Left ventricle myocardium superior (tissue), 1 donor: ENCODE results near the gene NYAP1. TPM values are rescaled to one million over a fixed set of nuclear protein-coding genes. Genes with fewer than 3 reads are reported as not detected.
A peak's percentile ranks its signal among the peaks of the same experiment; 100 is the strongest.
"Not testable (repeated sequence)": the region's sequence is repeated elsewhere in the genome, so short reads cannot be mapped to it uniquely, and the experiment has no call there.

Experiments
- ATAC-seq: fragments of 200-7000 bp; cut with Tn5 transposase; one replicate; pipeline ENCODE4 v1.9.1; 2020; ENCODE audit warnings: mild to moderate bottlenecking, moderate library complexity
- DNase-seq: peaks from one replicate; pipeline ENCODE4 v3.0.0-alpha.2; 2020
- intact Hi-C: fragments of 100-400 bp; cut with micrococcal nuclease; formaldehyde crosslinking; loops from one replicate; pipeline ENCODE4 v1.11.0; 2022
- total RNA-seq: library from RNA; stranded (reverse); fragmentation: NEBNext Ultra II Directional; extraction: Animal tissue kit (Norgen Biotek cat#: 25700); gene quantifications from one replicate; pipeline ENCODE4 v1.2.1, GENCODE V29; 2021
- donor health status: DM: no; HTN: yes; CAD: no; lungs with severe emphysema.

Gene NYAP1
- total RNA-seq, 1 donor from 2014 or later: 0.32 TPM

DNA sequence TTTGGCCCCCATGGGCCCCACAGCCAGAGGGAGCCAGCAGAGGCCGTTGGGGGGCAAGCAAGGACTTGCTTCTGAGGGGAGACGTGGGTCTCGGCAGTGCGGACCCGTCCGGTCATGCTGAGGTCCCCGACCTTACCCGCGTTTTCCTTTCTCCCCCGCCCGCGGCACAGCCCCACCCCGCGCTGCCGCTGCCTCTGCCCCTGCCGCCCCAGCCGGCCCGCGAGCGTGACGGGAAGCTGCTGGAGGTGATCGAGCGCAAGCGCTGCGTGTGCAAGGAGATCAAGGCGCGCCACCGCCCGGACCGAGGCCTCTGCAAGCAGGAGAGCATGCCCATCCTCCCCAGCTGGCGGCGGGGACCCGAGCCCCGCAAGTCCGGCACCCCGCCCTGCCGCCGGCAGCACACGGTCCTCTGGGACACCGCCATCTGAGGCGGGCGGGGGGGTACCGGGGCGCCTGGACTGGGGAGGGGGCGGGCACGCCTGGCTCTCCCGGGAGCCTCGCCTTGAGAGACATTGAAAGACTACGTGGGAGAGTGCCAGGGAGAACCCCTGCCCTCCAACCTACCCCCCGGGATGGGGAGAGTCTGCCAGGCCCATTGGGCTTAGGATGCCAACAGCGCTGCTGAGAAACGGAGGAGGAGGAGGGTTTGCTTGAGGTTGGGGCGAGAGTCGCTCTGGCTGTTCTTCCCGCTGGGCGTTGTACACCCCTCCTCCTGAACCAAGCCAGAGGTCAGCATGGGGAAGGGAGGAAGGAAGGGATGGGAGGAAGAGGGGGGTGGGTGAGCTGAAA is 9.9 kb downstream of the NYAP1 start:
- peak; percentile 80 for ATAC-seq
- DNase-seq: peak; percentile 69
- intact Hi-C loops: no loop called here

DNA sequence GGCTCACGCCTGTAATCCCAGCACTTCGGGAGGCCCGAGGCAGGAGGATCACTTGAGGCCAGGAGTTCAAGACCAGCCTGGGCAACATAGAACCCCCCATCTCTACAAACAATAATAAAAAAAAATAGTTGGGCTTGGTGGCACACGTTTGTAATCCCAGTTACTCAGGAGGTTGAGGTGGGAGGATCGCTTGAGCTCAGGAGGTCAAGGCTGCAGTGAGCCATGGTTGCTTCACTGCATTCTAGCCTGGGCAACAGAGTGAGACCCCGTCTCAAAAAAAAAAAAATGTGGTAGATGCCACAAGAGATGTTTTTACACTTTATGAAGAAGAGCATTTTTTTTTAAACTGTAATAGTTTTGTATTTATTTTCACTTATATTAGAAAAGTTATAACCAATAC is 12.8 kb downstream of the NYAP1 start:
- intact Hi-C loops: no loop called here
- no peak for ATAC-seq
- DNase-seq: no peak

DNA sequence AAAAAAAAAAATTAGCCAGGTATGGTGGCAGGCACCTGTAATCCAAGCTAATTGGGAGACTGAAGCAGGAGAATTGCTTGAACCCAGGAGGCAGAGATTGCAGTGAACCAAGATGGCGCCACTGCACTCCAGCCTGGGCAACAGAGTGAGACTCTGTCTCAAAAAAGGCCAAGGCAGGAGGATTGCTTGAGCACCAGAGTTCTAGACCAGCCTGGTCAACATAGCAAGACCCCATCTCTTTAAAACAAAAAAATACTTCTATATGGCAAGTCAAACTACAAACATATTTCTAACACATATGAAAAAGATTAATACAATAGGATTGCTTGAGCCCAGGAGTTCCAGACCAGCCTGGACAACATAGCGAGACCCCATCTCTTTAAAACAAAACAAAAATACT is 17.0 kb downstream of the NYAP1 start:
- ATAC-seq, intact Hi-C loops: not testable (repeated sequence)

DNA sequence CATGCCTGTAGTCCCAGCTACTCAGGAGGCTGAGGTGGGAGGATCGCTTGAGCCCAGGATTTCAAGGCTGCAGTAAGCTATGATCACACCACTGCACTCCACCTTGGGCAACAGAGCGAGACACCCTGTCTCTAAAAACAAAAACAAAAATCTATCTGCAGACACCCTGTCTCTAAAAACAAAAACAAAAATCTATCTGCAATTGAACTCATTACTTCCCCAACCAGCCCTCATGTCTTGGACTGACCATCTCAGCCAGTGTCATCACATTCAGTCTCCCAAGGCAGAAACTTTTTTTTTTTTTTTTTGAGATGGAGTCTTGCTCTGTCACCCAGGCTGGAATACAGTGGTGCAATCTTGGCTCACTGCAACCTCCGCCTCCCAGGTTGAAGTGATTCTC is 20.3 kb downstream of the NYAP1 start:
- intact Hi-C loops, DNase-seq, ATAC-seq: not testable (repeated sequence)

More for the DNA sequence above, 17.0 kb downstream of the NYAP1 start:
- not testable (repeated sequence) for DNase-seq

DNA sequence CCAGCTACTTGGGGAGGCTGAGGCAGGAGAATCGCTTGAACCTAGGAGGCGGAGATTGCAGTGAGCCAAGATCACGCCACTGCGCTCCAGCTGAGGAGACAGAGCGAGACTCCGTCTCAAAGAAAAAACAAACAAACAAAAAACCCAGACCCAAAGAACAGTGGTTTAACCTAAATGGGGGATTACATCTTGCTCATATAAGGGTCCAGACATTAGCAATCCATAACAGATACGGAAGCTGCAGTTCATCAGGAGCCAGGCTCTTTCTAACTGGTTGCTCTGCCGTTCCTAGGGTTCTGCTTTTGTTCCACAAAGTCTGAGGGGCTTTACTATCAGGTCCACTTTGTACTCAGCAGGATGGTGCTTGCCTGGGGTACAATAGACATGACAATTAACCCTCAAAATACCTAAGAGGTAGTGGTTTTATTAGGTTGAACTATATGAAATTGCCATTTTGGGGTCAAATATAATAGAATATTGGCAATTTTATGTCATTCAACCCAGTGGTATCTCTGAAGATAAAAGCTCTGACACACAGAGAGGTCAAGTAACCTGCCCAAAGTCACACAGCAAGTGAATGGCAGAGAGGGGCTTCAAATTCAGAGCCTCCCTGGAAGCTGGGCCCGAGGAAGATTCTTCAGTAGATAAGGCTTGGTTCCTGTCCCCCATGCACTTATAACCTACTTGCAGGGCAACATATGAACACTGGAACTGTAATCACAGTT is 21.3 kb downstream of the NYAP1 start:
- intact Hi-C loops: no loop called here
- DNase-seq: no peak
- no peak for ATAC-seq

DNA sequence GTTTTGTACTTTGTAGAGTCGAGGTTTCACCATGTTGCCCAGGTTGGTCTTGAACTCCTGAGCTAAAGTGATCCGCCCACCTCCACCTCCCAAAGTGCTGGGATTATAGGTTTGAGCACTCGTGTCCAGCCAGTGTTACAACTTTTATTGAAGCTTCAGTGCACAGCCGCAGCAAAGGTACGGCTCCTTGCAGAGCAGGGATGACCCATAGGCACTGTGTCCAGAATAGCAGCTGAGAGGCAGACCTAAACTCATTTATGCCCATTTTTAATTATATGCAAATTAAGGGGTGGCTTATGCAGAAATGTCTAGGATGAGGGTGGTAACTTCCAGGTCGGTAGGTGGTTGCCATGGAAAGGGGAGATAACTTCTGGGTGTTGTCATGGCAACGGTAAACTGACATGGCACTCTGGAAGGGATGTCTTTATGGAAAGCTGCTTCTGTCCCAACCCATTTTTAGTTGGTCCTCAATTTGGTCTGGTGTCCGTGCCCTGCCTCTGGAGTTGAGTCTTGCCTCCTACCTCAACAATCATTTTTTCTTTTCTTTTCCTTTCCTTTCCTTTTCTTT is 22.7 kb downstream of the NYAP1 start:
- ATAC-seq (no peak), DNase-seq (no peak)
- intact Hi-C loops: no loop called here

DNA sequence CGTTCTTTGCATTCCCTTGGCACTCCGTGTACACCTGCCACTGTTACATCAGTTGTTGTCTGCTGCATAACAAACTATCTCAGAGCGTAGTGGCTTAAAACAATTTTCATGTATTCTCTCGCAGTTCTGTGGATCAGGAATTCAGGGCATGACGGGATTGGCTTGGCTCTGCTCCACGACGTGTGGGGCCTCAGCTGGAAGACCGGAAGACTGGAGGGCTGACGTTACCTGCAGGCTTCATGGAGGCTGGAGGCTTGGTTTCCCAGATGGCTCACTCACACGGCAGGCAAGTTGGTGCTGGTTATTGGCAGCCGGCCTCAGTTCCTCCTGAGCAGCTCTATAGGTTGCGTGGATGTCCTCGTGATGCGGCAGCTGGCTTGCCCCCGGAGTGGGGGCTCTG is 25.5 kb downstream of the NYAP1 start:
- DNase-seq (no peak), ATAC-seq (no peak)
- intact Hi-C loops: no loop called here

DNA sequence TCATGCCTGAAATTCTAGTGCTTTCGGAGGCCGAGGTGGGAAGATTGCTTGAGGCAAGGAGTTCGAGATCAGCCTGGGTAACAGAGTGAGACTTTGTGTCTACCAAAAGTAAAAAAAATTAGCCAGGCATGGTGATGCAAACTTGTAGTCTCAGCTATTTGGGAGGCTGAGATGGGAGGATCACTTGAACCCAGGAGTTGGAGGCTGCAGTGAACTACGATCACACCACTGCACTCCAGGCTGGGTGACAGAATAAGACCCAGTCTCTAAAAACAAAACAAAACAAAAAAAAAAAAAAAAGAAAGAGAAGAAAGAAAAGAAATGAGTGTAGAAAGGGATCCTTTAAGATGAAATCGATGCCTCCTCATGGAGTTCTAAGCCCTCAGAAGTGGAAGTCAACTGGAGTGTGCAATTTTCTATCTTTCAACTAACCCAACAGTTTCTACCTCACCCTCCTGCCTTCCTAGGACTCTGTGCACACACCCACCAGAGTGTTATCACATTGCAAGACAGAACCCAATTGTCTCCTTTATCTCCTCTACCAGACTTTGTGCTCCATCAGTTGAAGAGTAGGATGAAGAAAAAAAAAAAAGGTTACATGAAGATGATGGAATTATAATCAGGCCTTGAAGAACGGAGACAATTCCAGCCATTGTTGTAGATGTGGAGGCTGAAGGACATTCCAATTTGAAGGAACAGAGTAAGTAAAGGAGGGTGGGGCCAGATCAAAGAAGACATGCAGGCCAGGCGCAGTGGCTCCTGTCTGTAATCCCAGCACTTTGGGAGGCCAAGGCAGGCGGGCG is 26.9 kb downstream of the NYAP1 start:
- no peak for ATAC-seq
- intact Hi-C loops: no loop called here

DNA sequence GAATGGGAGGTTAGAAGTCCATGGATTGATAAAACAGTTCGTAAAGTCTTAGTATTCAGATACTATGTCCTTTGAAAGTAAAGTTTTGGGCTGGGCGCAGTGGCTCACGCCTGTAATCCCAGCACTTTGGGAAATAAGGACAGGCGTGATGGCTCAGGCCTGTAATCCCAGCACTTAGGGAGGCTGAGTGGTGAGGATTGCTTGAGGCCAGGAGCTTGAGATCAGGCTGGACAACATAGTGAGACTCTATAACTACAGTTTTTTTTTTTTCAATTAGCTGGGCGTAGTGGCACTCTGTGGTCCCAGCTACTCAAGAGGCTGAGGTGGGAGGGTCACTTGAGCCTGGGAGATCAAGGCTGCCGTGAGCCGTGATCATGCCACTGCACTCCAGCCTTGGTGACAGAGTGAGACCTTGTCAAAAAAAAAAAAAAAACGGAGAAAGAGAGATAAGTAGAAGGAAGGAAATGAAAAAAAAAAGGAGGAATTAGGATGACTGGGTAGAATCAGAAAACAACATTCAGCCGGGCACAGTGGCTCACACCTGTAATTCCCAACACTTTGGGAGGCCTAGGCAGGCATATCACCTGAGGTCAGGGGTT is 29.6 kb downstream of the NYAP1 start:
- DNase-seq (no peak), ATAC-seq (no peak)
- intact Hi-C loops: no loop called here

More for the DNA sequence above, 26.9 kb downstream of the NYAP1 start:
- DNase-seq: no peak

DNA sequence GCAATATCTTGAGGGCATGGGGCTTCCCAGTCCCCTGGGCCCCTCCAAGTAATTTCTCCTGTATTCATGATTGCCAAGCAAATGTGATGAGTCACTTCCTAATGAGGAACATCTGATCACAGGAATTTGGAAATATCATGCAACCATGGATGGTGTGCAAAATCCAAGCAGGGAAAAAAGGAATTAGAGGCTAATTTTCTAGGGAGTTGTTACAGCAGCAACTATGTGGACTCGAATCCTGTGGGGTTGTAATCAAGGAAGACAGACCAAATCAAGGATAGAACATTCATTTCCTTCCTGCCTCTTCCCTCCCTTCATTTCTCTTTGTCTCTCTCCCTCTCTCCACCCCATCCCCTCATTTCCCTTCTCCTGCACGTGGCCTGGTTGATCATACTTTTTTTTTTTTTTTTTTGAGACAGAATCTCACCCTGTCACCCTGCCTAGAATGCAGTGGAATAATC is 31.4 kb downstream of the NYAP1 start:
- DNase-seq (no peak), ATAC-seq (peak; percentile 69)
- intact Hi-C loops: no loop called here

DNA sequence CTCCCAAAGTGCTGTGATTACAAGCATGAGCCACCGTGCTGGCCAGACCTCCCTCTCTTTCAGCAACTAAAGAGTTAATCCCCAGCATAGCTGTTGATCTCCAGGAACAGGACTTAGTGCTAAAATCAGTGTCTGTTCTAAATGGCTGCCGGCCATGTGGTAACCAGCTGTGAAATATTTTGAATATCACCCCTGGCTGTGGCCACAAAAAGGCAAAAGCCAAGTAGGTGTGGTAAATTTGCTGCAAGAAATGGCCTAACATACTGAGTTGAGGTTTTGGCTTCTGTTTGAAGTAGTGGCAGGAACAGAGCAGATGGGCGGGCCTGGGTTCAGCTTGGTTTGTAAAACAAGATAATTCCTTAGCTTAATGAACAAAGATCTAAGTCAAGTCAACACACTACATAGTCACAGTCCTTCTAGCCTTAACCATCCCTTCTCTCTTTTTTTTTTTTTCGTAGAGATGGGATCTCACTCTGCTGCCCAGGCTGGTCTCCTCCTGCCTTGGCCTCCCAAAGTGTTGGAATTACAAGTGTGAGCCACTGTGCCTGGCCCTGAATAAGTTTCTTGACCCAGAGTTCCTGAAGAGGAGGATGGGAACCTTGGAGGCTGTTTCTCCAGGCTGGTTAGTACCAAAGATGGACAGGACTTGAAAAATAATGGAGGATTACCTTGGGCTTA is 32.5 kb downstream of the NYAP1 start:
- ATAC-seq (peak; percentile 93), DNase-seq (peak; percentile 53)
- intact Hi-C loops: no loop called here

DNA sequence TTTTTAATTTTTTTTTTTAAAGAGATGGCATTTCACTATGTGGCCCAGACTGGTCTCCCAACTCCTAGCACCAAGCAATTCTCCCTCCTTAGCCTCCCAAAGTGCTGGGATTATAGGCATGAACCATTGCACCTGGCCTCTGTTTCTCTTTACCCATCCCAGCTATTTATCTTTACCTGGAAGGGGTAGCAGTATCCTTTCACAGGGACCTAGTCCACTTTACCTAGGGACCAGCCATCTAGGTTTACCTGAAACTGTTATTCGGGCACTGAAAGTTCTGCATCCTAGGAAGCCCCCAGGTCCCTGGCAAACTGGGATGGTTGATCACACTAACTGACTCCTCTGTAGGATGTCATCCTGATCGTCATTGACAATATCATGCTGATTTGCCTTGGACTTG is 33.6 kb downstream of the NYAP1 start:
- ATAC-seq: no peak
- DNase-seq: no peak
- intact Hi-C loops: no loop called here

DNA sequence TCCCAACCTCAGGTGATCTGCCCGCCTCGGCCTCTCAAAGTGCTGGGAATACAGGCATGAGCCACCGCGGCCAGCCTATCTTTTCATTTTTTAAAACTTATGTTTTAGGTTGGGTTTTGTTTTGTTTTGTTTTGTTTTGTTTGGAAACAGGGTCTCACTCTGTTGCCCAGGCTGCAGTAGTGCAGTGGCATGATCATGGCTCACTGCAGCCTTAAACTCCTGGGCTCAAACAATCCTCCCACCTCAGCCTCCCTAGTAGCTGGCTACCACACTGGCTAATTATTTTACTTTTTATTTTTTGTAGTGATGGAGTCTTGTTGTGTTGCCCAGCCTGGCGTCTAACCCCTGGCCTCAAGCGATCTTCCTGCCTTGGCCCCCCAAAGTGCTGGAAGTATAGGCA is 35.9 kb downstream of the NYAP1 start:
- DNase-seq: no peak
- ATAC-seq: no peak
- intact Hi-C loops: no loop called here

DNA sequence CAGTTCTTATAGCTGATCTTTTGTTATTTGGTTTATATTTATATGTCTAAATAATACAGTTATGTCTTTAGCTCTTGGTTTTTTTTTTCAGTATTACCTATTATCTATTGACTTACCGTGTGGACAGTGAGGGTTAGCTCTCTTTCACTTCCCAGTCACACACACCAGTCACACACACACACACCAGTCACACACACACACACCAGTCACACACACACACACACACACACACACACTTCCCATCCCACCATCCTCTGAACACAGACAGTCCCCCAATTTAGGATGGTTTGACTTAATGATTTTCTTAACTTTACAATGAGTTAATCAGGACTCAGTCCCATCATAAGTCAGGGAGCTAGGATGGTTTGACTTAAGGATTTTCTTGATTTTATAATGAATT is 36.4 kb downstream of the NYAP1 start:
- DNase-seq: no peak
- no peak for ATAC-seq
- intact Hi-C loops: no loop called here

DNA sequence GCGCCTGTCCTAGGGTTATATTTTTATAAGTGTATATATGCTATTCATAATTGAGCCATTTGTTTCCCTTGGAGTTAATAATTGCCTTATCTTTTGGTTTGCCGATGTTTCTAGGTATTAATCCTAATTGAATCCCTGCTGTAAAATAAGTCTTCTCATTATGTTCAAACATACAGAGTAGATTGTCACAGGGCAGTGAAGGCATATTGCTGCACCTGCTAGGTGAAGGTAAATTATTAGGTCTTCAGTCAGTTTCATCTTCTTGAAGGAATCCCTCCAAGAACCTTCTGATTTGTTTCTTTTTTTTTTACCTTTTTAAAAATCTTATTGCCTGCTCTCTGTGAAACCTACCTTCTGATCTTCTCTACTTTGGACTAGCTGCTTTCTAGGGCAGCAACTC is 37.3 kb downstream of the NYAP1 start:
- ATAC-seq (no peak), DNase-seq (no peak)
- intact Hi-C loops: no loop called here

DNA sequence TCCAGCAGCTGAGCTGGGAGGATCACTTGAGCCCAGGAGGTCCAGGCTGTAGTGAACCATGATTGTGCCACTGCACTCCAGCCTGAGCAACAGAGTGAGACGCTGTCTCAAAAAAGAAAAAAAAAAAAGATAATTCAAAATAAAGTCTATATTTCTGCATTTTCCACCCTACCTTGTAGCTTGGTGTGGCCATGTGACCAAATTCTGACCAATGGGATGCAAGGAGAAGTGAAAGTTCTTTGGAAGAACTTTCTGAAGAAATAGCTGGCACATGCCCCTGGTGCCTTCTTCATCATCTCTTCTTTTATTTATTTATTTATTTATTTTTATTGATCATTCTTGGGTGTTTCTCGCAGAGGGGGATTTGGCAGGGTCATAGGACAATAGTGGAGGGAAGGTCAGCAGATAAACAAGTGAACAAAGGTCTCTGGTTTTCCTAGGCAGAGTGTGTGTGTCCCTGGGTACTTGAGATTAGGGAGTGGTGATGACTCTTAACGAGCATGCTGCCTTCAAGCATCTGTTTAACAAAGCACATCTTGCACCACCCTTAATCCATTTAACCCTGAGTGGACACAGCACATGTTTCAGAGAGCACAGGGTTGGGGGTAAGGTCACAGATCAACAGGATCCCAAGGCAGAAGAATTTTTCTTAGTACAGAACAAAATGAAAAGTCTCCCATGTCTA is 38.3 kb downstream of the NYAP1 start:
- ATAC-seq, intact Hi-C loops: not testable (repeated sequence)

DNA sequence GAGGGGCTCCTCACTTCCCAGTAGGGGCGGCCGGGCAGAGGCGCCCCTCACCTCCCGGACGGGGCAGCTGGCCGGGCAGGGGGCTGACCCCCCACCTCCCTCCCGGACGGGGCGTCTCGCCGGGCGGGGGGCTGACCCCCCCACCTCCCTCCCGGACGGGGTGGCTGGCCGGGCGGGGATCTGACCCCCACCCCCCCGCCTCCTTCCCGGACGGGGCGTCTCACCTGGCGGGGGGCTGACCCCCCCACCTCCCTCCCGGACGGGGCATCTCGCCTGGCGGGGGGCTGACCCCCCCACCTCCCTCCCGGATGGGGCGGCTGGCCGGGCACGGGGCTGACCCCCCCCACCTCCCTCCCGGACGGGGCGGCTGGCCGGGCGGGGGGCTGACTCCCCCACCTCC is 39.5 kb downstream of the NYAP1 start:
- DNase-seq, ATAC-seq, intact Hi-C loops: not testable (repeated sequence)

More for the DNA sequence above, 38.3 kb downstream of the NYAP1 start:
- not testable (repeated sequence) for DNase-seq
